A549 treated with AZD2906 at 1 μM for 4 hours (cell line): ENCODE data around the gene BRD4. TPM values are rescaled to one million over a fixed set of nuclear protein-coding genes. Genes with fewer than 3 reads are reported as not detected.

Experiments used
- total RNA-seq: library from RNA; stranded (reverse); fragments of 200-300 nt; extraction: Qiagen RNA extraction; gene quantifications from 5 replicates; pipeline ENCODE4 v1.2.3, GENCODE V29; 2022

Gene BRD4
- 24.6 to 27.4 TPM (median 26.5 TPM) in 5 replicates for total RNA-seq

DNA sequence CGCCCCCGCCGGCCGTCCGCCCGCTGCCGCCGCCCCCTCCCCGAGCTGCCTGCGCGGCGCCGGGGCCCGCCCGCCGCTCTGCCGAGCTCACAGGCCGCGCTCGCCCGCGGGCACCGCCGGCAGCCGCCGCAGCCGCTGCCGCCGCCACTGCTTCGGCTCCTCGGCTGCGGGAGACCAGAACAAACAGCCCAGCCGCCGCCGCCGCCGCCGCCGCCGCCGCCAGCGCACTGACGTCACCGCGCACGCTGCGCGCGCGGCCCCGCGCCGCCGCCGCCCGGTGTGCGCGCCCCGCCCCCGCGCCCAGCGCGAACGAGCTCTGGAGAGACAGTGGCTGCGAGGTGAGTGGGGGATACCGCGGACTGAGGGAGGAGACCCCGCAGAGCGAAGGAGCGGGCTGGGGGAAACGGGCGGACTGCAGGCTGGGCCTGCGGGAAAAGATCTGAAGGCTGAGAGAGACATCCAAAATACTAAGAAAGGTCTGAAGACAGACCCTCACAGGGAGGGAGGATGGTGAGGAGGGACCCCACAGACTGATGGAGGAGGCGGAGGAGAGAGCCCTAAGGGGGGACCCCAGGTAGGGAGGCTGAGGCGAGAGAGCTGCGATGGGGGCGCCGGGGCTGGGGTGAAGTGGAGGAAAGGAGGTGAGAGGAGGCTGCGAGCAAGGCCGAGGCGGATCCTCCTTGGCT, at the start of gene BRD4:
Gene BRD4 (minus strand): TSS at position 229 of the 686 bp plus-strand sequence. CDS start 59,440 bp downstream, outside the sequence.

DNA sequence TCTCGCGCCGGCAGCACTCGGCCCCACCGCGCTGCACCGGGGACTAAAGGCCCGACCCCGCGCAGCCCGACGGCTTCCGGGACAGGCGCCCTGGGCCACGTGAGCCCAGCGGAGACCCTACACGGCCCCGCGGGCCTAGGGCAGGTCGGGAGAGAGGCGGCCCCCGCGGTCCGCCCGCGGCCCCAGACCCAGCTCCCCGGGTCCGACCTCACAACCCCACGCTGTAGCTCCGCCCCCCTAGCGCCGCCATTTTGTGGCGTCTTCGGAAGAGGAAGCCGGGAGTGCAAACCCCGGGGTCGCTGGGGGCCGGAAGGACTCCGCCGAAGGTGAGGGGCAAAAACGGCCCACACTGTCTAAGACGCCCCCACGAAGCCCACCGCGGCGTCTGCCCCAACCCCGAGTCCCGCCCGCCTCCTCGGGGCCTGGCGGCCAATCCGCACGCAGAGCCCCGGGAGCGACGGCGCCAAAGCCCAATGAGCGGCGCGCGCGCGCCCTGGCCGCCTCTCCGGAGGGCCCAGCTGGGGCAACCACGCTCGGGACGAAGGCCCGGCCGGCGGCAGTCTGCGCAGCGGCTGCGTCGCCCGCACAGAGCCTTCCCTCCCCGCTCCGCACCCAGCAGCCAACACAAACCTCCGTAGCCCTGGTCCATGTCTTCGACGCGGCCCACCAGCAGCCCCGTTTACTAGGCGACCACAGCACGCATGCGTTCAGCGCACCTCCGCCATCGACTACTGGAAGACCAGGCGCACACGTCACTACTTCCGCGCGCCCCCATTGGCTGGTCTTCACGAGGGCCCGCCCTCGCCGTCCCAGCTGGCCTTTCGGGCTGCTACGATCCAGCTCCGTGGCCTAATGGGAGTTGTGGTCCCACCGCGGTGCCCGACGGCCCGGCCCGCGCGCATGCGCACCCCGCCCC, 47.0 kb upstream of the BRD4 start, which contains the start of gene AKAP8:
Gene AKAP8 (minus strand): TSS at position 705 of the 916 bp plus-strand sequence. CDS start 56 bp downstream, at position 649.

GRCh38 chr19:15200553-15201364, 131.6 kb downstream of the BRD4 start, which contains the start of gene NOTCH3:
NOTCH3 (minus strand) TSS chr19:15200995; CDS start chr19:15200905, 90 bp downstream.

Other genes with a start within 250 kb of the BRD4 start
- 15.9 to 20.7 TPM (median 18.4 TPM) in 5 replicates for gene SYDE1, start 225.1 kb downstream of the BRD4 start, total RNA-seq
- gene NOTCH3, start 131.5 kb downstream of the BRD4 start, total RNA-seq: 12.7 to 20.0 TPM (median 17.7 TPM) in 5 replicates
- gene EPHX3, start 100.1 kb downstream of the BRD4 start, total RNA-seq: 0.05 to 0.09 TPM (median 0.06 TPM) in 4 of 5 replicates, not detected in the other
- 15.4 to 17.9 TPM (median 16.3 TPM) in 5 replicates for gene AKAP8, start 47.2 kb upstream of the BRD4 start, total RNA-seq
- gene AKAP8L, start 86.4 kb upstream of the BRD4 start, total RNA-seq: 35.0 to 40.5 TPM (median 38.1 TPM) in 5 replicates
- gene WIZ, start 117.4 kb upstream of the BRD4 start, total RNA-seq: 16.2 to 23.9 TPM (median 23.4 TPM) in 5 replicates
- 0.03 to 0.16 TPM in 2 of 5 replicates, not detected in the others for gene RASAL3, start 132.0 kb upstream of the BRD4 start, total RNA-seq
- 0.03 TPM in 1 of 5 replicates, not detected in the others for gene PGLYRP2, start 147.0 kb upstream of the BRD4 start, total RNA-seq
- gene CYP4F22, start 176.0 kb upstream of the BRD4 start, total RNA-seq: 0.31 to 0.50 TPM (median 0.44 TPM) in 5 replicates